IPS-11a (cell line): ENCODE measurements around the gene PLCB1.

Experiments
- H3K4me3 ChIP-seq: one replicate; pipeline ENCODE4 v1.5.1; 2013; ENCODE audit warnings: low read depth, low read length, control low read depth

PLCB1 gene

GRCh38 chr20:8671370-8671961 lies 539.4 kb downstream of the PLCB1 start:
- no peak overlapping the region for H3K4me3 ChIP-seq

- no peak overlapping the region for H3K4me3 ChIP-seq
These were observed 541.0 kb downstream of the PLCB1 start for GRCh38 chr20:8673116-8673515.

- H3K4me3 ChIP-seq: no peak overlapping the region
These were observed 543.8 kb downstream of the PLCB1 start for GRCh38 chr20:8675896-8676295.

- no peak overlapping the region for H3K4me3 ChIP-seq
These were observed 546.2 kb downstream of the PLCB1 start for GRCh38 chr20:8678098-8678776.

- H3K4me3 ChIP-seq: no peak overlapping the region
These were observed 557.3 kb downstream of the PLCB1 start for GRCh38 chr20:8689337-8689736.

- H3K4me3 ChIP-seq: no peak overlapping the region
These were observed 558.0 kb downstream of the PLCB1 start for GRCh38 chr20:8690074-8690473.

- H3K4me3 ChIP-seq: no peak overlapping the region
These were observed 561.6 kb downstream of the PLCB1 start for GRCh38 chr20:8693709-8694108.

GRCh38 chr20:8700756-8701155 lies 568.7 kb downstream of the PLCB1 start:
- no peak overlapping the region for H3K4me3 ChIP-seq

GRCh38 chr20:8706961-8707700 lies 575.1 kb downstream of the PLCB1 start:
- H3K4me3 ChIP-seq: no peak overlapping the region

GRCh38 chr20:8709627-8710026 lies 577.6 kb downstream of the PLCB1 start:
- H3K4me3 ChIP-seq: no peak overlapping the region

- H3K4me3 ChIP-seq: no peak overlapping the region
These were observed 579.4 kb downstream of the PLCB1 start for GRCh38 chr20:8711501-8711900.

GRCh38 chr20:8714206-8714605 lies 582.1 kb downstream of the PLCB1 start:
- no peak overlapping the region for H3K4me3 ChIP-seq

- H3K4me3 ChIP-seq: no peak overlapping the region
These were observed 586.2 kb downstream of the PLCB1 start for GRCh38 chr20:8718279-8718678.

- no peak overlapping the region for H3K4me3 ChIP-seq
These were observed 588.0 kb downstream of the PLCB1 start for GRCh38 chr20:8720089-8720488.

- H3K4me3 ChIP-seq: no peak overlapping the region
These were observed 589.0 kb downstream of the PLCB1 start for GRCh38 chr20:8721098-8721497.

GRCh38 chr20:8722277-8722928 lies 590.3 kb downstream of the PLCB1 start:
- no peak overlapping the region for H3K4me3 ChIP-seq

GRCh38 chr20:8723296-8723695 lies 591.2 kb downstream of the PLCB1 start:
- H3K4me3 ChIP-seq: no peak overlapping the region

- no peak overlapping the region for H3K4me3 ChIP-seq
These were observed 592.8 kb downstream of the PLCB1 start for GRCh38 chr20:8724884-8725283.

- H3K4me3 ChIP-seq: no peak overlapping the region
These were observed 594.4 kb downstream of the PLCB1 start for GRCh38 chr20:8726460-8726859.

- H3K4me3 ChIP-seq: no peak overlapping the region
These were observed 602.9 kb downstream of the PLCB1 start for GRCh38 chr20:8735014-8735413.

GRCh38 chr20:8735674-8736073 lies 603.6 kb downstream of the PLCB1 start:
- H3K4me3 ChIP-seq: no peak overlapping the region

- no peak overlapping the region for H3K4me3 ChIP-seq
These were observed 608.2 kb downstream of the PLCB1 start for GRCh38 chr20:8740265-8740664.
